Liver (tissue), 3 donors: ENCODE measurements around the gene USP15.

ENCODE experiments used
- ATF3 ChIP-seq: IDR thresholded peaks from 2 replicates; pipeline ENCODE4 v1.6.1; 2016; ENCODE audit warnings: antibody characterized with exemption
- GABPA ChIP-seq, 2 donors: IDR thresholded peaks in 1 of 2; conservative IDR thresholded peaks in 1 of 2; 2 replicates each; pipeline ENCODE4 v1.6.1; 2016; ENCODE audit warnings: antibody characterized with exemption in 2 of 2, mild to moderate bottlenecking in 1 of 2, moderate library complexity in 1 of 2
- TF ChIP-seq, protein P1 (sequence below): fragments of 150-350 bp; IDR thresholded peaks from 2 replicates; pipeline ENCODE4 v1.5.1; 2017; ENCODE audit warnings: improper control_type of control experiment, low read depth, low read length; ENCODE audit not compliant: missing input control
- TF ChIP-seq, protein P2 (sequence below): IDR thresholded peaks from 2 replicates; pipeline ENCODE4 v1.6.1; 2016; ENCODE audit warnings: antibody characterized with exemption, mild to moderate bottlenecking
- donor health status: healthy.
- donor health status: healthy.

GRCh38 chr12:62372134-62372533, 111.9 kb downstream of the USP15 start:
- TF ChIP-seq, protein P1, sequence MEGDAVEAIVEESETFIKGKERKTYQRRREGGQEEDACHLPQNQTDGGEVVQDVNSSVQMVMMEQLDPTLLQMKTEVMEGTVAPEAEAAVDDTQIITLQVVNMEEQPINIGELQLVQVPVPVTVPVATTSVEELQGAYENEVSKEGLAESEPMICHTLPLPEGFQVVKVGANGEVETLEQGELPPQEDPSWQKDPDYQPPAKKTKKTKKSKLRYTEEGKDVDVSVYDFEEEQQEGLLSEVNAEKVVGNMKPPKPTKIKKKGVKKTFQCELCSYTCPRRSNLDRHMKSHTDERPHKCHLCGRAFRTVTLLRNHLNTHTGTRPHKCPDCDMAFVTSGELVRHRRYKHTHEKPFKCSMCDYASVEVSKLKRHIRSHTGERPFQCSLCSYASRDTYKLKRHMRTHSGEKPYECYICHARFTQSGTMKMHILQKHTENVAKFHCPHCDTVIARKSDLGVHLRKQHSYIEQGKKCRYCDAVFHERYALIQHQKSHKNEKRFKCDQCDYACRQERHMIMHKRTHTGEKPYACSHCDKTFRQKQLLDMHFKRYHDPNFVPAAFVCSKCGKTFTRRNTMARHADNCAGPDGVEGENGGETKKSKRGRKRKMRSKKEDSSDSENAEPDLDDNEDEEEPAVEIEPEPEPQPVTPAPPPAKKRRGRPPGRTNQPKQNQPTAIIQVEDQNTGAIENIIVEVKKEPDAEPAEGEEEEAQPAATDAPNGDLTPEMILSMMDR = no peak
- no peak for TF ChIP-seq ATF3
- no peak for TF ChIP-seq GABPA (IDR thresholded peaks at IDR 0.05 in 1 of 2, conservative IDR thresholded peaks at IDR 0.05 in 1 of 2)
- TF ChIP-seq, protein P2, sequence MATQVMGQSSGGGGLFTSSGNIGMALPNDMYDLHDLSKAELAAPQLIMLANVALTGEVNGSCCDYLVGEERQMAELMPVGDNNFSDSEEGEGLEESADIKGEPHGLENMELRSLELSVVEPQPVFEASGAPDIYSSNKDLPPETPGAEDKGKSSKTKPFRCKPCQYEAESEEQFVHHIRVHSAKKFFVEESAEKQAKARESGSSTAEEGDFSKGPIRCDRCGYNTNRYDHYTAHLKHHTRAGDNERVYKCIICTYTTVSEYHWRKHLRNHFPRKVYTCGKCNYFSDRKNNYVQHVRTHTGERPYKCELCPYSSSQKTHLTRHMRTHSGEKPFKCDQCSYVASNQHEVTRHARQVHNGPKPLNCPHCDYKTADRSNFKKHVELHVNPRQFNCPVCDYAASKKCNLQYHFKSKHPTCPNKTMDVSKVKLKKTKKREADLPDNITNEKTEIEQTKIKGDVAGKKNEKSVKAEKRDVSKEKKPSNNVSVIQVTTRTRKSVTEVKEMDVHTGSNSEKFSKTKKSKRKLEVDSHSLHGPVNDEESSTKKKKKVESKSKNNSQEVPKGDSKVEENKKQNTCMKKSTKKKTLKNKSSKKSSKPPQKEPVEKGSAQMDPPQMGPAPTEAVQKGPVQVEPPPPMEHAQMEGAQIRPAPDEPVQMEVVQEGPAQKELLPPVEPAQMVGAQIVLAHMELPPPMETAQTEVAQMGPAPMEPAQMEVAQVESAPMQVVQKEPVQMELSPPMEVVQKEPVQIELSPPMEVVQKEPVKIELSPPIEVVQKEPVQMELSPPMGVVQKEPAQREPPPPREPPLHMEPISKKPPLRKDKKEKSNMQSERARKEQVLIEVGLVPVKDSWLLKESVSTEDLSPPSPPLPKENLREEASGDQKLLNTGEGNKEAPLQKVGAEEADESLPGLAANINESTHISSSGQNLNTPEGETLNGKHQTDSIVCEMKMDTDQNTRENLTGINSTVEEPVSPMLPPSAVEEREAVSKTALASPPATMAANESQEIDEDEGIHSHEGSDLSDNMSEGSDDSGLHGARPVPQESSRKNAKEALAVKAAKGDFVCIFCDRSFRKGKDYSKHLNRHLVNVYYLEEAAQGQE = no peak
